Central memory CD8-positive, alpha-beta T cell (primary cell): ENCODE results near the gene ADD1.
"Not testable (repeated sequence)": the region's sequence is repeated elsewhere in the genome, so short reads cannot be mapped to it uniquely, and the experiment has no call there.

Experiments used
- ATAC-seq: fragments of 150-1000 bp; cut with Tn5 transposase; replicated peaks from 2 replicates; pipeline ENCODE4 v1.10.0; 2022; ENCODE audit warnings: mild to moderate bottlenecking, moderate FRiP score, moderate number of reproducible peaks; ENCODE audit not compliant: poor library complexity, severe bottlenecking; ENCODE audit errors: extremely low read depth
- DNase-seq, 2 donors: peaks; one replicate each; pipeline ENCODE4 v3.0.0; 2021; ENCODE audit warnings: low spot score in 2 of 2
- H3K27ac Mint-ChIP-seq: one replicate; pipeline ENCODE4 v1.8.0; 2022; ENCODE audit warnings: low read depth, mild to moderate bottlenecking, moderate library complexity, mixed read lengths
- H3K27me3 Mint-ChIP-seq: one replicate; pipeline ENCODE4 v1.8.0; 2022; ENCODE audit warnings: mixed read lengths
- H3K36me3 Mint-ChIP-seq: one replicate; pipeline ENCODE4 v1.8.0; 2022; ENCODE audit warnings: mild to moderate bottlenecking, moderate library complexity, mixed read lengths; ENCODE audit not compliant: insufficient read depth
- H3K4me1 Mint-ChIP-seq: one replicate; pipeline ENCODE4 v1.8.0; 2022; ENCODE audit warnings: mixed read lengths
- H3K4me3 Mint-ChIP-seq: one replicate; pipeline ENCODE4 v1.8.0; 2022; ENCODE audit warnings: mild to moderate bottlenecking, moderate library complexity, mixed read lengths
- H3K9me3 Mint-ChIP-seq: one replicate; pipeline ENCODE4 v1.8.0; 2022; ENCODE audit warnings: mixed read lengths

Gene ADD1

DNA sequence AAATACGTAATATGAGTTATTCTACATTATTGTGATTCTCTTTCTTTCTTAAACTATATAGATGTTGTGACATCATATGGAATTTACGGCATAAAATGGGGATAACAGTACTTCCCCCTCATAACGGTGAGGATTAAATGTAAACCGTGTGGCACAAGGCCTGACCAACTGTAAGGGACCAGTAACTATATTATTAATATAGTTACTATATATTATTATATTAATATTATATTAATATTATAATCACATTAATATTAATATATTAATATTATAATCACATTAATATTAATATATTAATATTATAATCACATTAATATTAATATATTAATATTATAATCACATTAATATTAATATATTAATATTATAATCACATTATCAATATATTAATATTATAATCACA lies 116.8 kb downstream of the ADD1 start:
- not testable (repeated sequence) for H3K9me3 Mint-ChIP-seq, ATAC-seq, H3K27ac Mint-ChIP-seq, H3K4me3 Mint-ChIP-seq, H3K27me3 Mint-ChIP-seq, DNase-seq
- peaks cover 28% of the 10 kb centered on the region for H3K36me3 Mint-ChIP-seq
- H3K4me1 Mint-ChIP-seq: peaks cover 55% of the 10 kb centered on the region

DNA sequence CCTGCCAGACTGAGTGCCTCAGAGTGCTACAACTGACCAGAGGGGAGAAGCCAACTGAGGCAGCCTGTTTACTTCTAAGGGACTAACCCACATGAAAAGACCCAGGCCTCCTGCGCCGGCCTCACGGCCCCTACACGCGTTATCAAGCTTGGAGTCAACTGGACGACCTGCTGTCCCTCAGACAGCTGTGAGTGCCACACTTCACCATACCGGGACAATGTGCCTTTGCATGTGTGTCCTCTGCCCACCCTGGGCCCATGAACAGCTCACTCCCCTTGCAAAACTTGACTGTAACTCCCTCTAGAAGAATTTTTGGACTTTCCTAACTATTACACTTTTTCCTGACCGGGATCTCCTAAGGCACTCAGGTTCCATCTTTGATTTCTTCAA lies 117.8 kb downstream of the ADD1 start:
- Mint-ChIP-seq H3K27me3 (no peaks in the 10 kb centered on the region), H3K36me3 (peaks cover 21% of the 10 kb centered on the region), H3K4me3 (peak overlapping the region; percentile 84), H3K4me1 (peaks cover 49% of the 10 kb centered on the region), H3K9me3 (no peaks in the 10 kb centered on the region), H3K27ac (peak overlapping the region; percentile 80)
- no peak for ATAC-seq
- DNase-seq: no peak

DNA sequence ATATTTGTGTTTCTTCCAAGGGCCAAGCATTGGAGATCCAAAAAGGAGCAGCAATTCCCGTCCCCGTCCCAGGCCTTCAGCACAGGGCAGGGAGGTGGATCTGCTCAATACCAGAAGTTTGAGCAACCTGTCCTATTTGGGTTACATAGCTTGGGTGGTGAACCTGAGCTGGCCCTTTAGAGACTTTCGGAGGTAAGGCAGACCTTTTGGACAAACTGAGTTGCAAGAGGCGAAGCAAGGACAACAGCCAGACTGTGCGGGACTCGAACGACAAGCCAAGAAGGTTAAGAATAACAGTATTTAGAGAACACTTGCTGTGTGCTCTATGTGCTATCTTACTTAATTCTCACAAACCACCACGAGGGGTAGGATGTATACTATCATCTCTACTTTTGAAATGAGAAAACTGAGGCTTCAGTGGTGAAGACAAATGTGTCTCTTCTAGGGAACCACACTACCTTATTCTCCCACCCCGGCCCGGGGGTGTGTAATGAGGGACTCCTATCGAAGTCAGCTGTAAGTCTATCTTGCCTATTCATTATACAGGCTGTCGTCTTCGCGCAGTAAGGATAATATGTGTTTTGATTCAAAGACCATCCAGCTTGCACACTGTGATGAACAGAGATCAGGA lies 118.3 kb downstream of the ADD1 start:
- Mint-ChIP-seq H3K4me3 (peak overlapping the region; percentile 84), H3K4me1 (peaks cover 49% of the 10 kb centered on the region), H3K9me3 (no peaks in the 10 kb centered on the region), H3K36me3 (peaks cover 18% of the 10 kb centered on the region), H3K27ac (peak overlapping the region; percentile 80), H3K27me3 (no peaks in the 10 kb centered on the region)
- ATAC-seq (peak; percentile 30), DNase-seq (no peak)

DNA sequence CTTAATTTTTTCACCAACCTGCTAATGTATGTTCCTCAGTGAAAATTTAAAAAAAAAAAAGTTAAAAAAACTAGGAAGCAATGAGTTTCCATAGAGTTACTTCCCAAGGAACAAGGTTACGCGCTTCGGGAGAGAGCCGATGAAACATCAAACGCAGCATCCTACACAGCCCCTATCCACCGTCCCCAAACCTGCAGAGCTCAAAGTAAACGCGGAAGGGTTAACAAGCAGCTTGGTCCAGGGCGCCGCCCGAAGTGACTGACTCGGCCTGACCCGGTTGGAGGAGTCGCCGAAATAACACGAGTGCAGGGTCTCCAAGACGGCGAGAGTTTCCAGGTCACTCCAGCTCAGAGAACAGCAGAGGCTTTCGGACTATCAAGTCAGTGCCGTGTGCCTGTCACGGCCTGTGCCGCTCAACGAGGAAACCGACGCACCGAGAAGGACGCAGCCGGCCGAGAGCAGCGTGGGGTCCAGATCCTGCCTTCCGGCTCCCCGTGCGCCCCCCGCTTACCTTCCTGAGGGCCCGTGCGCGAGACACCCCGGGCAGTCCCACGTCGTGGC lies 119.0 kb downstream of the ADD1 start:
- Mint-ChIP-seq H3K36me3 (peaks cover 12% of the 10 kb centered on the region), H3K4me3 (peak overlapping the region; percentile 84)

DNA sequence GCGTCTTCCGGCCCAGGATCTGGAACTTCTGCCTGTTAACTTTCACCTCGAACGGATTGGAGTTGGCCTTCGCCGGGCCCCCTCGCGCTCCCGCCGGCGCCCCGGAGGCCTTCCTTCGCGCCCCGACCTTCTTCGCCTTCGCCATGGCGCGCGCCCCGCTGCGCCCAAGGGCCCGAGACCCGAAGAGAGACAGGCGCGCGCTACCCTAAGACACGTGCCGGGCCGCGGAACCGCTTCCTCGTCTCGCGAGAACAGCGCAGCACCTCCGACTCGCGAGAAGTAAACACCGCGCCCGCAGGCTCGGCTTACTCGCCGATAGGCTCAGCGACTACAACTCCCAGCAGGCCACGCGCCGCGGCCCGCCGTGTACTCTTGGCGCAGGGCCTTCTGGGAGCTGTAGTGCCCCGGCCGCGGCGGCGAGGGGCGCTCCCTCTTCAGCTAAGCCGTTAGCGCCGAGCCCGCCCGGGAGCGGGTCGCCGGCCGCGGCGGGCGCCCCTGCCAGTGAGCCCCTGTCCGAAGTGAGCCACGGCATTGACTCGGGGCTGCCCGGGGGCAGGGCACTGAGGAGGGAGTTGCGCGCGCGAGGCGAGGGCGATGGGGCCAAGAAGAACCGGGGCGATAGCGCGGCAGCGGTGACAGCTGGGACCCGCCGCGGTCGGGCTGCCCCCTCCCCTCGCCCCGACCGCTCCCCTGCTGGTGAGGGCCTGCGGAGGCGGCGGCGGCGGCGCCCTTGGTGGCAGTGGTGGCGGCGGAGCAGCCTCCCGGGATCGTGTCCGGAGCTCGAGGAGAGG lies 119.7 kb downstream of the ADD1 start, which contains the start of the genes GRK4 and NOP14:
TSS of gene GRK4 (plus strand) at position 397 of the 791 bp plus-strand sequence. CDS start 500 bp downstream, outside the sequence.
TSS of gene NOP14 (minus strand) at position 232 of the 791 bp plus-strand sequence. CDS start at position 145, 87 bp downstream.
- H3K9me3 Mint-ChIP-seq: no peaks in the 10 kb centered on the region
- ATAC-seq: peak; percentile 91
- H3K36me3 Mint-ChIP-seq: peaks cover 10% of the 10 kb centered on the region
- peak within 1 kb of the TSS; percentile 80 for H3K27ac Mint-ChIP-seq
- H3K27me3 Mint-ChIP-seq: no peaks in the 10 kb centered on the region
- peak; percentile 89 to 95 for DNase-seq
- H3K4me1 Mint-ChIP-seq: peaks cover 38% of the 10 kb centered on the region
- H3K4me3 Mint-ChIP-seq: peak within 1 kb of the TSS; percentile 84

More for the DNA sequence above, 119.0 kb downstream of the ADD1 start:
- DNase-seq: no peak
- Mint-ChIP-seq H3K27ac (peak overlapping the region; percentile 80), H3K4me1 (peaks cover 44% of the 10 kb centered on the region), H3K27me3 (no peaks in the 10 kb centered on the region), H3K9me3 (no peaks in the 10 kb centered on the region)
- peak; percentile 21 for ATAC-seq

DNA sequence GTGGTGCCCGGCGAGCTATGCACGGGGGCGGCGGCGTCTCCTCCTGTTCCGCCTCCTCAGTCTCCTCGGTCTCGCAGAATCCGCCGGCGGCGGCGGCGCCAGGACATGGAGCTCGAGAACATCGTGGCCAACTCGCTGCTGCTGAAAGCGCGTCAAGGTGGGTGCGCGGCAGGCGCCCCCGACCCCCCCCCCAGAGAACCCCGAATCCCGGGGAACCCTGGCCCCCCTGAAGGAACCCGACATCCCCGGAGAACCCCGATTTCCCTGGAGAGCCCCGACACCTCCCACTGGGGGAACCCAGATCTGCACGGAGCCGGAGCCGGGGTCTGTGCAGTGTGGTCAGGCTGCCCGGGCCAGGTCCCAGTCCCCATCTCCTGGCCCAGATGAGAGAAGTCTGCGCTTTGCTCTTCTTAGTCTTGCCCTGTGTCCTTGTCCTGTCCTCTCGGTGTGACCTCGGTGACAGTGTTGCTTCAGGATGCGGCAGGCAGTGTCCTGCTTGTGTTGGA lies 120.4 kb downstream of the ADD1 start:
- no peaks in the 10 kb centered on the region for H3K27me3 Mint-ChIP-seq
- peaks cover 33% of the 10 kb centered on the region for H3K4me1 Mint-ChIP-seq
- peak overlapping the region; percentile 8 for H3K27ac Mint-ChIP-seq
- H3K9me3 Mint-ChIP-seq: no peaks in the 10 kb centered on the region
- DNase-seq: no peak
- H3K36me3 Mint-ChIP-seq: peaks cover 10% of the 10 kb centered on the region
- peak overlapping the region; percentile 84 for H3K4me3 Mint-ChIP-seq
- ATAC-seq: peak; percentile 30

DNA sequence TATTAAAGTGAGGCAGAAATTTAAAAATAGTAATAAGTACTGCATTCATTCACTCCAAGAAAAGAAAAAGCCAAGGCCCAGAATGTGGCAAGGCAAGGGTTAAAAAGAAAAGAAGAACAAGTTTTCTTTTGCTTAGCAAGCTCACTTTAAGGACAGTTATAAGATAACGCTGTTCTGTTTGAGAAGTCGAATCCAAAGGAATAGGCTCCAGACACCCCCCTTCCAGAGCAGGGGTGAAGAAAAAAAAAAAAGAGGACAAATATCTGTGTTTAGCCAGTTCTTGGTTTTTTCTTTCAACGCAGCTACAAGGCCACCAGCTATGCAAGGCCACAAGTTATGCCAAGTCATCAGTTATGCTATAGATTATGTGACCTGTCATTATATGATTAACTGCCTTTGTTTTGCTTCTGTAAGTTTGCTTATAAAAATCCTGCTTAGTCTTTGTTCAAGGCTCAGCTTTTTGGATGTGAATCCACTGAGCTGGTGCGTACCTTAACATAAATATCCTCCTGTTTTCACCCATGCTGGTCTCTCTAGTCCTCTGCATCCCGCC lies 121.1 kb downstream of the ADD1 start:
- Mint-ChIP-seq H3K9me3 (no peaks in the 10 kb centered on the region), H3K27me3 (no peaks in the 10 kb centered on the region), H3K27ac (peak overlapping the region; percentile 8), H3K4me1 (peaks cover 28% of the 10 kb centered on the region), H3K4me3 (peak overlapping the region; percentile 84), H3K36me3 (peaks cover 8% of the 10 kb centered on the region)
- DNase-seq (no peak), ATAC-seq (no peak)

DNA sequence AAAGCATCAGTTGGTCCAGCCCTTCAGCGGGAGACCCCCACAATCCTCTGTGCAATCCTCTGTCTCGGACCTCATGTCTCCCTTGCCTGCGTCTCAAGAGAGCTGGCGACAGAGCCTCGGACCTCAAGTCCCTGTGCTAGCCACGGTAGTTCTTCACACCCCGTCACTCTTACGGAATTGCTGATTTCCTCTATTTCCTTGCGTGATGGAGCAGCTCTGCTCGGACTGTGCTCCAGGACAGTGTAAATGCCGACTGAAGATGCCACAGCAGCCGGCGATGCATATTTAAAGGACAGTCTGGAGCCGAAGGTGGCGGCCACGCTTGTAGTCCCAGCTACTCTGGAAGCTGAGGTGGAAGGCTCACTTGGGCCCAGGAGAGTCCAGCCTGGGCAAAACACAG lies 121.6 kb downstream of the ADD1 start:
- Mint-ChIP-seq H3K27ac (no peak overlapping the region), H3K9me3 (no peaks in the 10 kb centered on the region), H3K27me3 (no peaks in the 10 kb centered on the region), H3K4me3 (peak overlapping the region; percentile 84), H3K4me1 (peaks cover 24% of the 10 kb centered on the region), H3K36me3 (peaks cover 8% of the 10 kb centered on the region)
- no peak for DNase-seq
- no peak for ATAC-seq

DNA sequence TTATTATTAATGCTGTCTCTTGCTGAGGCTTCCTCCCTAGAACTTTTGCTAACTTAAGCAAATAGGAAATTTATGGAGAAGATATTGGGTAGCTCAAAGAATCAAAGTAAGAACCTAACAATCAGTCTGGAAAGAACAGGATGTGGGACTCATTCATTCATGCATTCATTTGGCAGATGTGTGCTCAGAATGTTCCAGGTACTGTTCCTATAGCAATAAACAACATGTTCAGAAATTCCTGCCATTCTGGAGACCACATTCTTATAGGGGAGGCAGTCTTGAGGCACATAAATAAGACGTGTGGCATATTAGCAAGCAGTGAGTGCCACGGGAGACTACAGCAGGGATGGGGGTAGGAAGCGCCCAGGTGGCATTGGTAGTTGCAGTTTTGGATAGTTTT lies 124.7 kb downstream of the ADD1 start:
- no peak overlapping the region for H3K4me3 Mint-ChIP-seq
- ATAC-seq: no peak

DNA sequence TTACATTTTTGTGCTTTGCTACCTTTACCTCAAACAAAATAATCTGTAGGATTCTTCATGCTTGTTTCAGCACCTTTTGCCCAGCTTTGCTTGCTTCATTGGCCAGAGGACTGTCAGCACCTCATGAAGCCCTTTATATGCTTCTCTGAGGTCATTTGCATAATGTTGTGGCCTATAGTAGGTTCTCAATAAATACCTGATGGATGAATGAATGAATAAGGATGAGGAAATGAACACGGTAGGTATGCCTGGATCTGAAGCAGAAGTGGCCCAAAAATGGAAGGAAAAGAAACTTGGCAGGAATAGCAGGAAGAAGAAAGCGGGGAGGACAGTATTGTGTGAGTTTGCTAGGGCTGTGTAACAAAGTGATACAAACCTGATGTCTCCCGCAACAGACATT lies 127.6 kb downstream of the ADD1 start:
- Mint-ChIP-seq H3K4me3 (no peak overlapping the region), H3K27ac (no peak overlapping the region), H3K9me3 (no peaks in the 10 kb centered on the region), H3K27me3 (no peaks in the 10 kb centered on the region), H3K4me1 (no peaks in the 10 kb centered on the region), H3K36me3 (peaks cover 2% of the 10 kb centered on the region)
- DNase-seq (no peak), ATAC-seq (no peak)

More for the DNA sequence above, 124.7 kb downstream of the ADD1 start:
- Mint-ChIP-seq H3K27ac (no peak overlapping the region), H3K4me1 (peaks cover 6% of the 10 kb centered on the region), H3K9me3 (no peaks in the 10 kb centered on the region), H3K27me3 (no peaks in the 10 kb centered on the region), H3K36me3 (peaks cover 2% of the 10 kb centered on the region)
- DNase-seq: no peak

DNA sequence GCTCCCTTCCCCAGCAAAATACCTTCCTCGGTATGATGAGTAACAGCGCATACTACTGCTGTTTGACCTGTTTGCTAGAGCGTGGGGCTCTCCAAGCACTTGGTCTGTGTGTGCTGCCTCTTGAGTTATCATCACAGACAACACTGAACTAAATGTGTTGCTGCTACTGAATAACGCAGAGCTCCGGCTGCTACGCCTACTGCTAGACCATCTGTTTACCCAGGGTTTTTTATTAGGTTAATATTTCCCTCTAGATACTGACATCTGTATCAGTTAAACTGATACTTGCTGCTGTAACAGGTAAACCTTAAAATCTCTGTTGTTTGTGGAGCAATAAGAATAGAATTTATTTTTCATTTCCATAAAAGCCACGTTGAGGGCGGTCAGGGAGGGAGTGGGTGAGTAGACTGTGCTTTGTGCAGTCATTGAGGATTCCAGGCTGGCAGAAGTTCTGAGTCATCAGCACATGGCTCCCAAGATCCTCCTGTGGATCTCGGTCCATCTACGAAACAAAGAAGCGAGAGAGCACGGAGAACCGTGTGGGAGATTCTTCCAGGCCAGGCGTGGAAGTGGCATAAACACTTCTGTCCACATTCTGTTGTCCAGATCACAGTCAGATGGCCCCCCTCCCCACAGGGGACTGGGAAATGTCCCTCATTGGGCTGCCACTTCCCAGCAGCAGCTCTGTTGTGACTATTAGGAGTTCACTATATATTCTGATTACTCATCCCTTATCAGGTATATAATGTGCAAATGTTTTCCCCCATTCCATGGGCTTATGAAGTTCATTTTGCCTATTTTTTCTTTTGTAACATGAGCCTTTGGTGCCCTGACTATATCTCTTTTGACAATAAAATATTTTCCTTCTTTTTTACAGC lies 133.8 kb downstream of the ADD1 start:
- Mint-ChIP-seq H3K27me3 (no peaks in the 10 kb centered on the region), H3K9me3 (no peaks in the 10 kb centered on the region), H3K4me3 (no peak overlapping the region), H3K27ac (no peak overlapping the region), H3K4me1 (no peaks in the 10 kb centered on the region), H3K36me3 (no peaks in the 10 kb centered on the region)
- no peak for ATAC-seq
- DNase-seq: no peak
